SK-N-SH treated with all-trans-retinoic acid at 6 μM for 48 hours (cell line): ENCODE results near the gene NUS1.
"Not testable (repeated sequence)": the region's sequence is repeated elsewhere in the genome, so short reads cannot be mapped to it uniquely, and the experiment has no call there.

Source experiments
- ATAC-seq: fragments of 200-7000 bp; cut with Tn5 transposase; 3 replicates; pipeline ENCODE4 v1.9.1; 2020; ENCODE audit warnings: mild to moderate bottlenecking, moderate library complexity
- GLIS3 ChIP-seq: fragments of 250-450 bp; sonication (Bioruptor Pico); IDR thresholded peaks from 2 replicates; pipeline ENCODE4 v1.5.0; 2020; ENCODE audit warnings: mild to moderate bottlenecking, moderate library complexity
- ISL1 ChIP-seq: fragments of 250-450 bp; sonication (Bioruptor Pico); IDR thresholded peaks from 2 replicates; pipeline ENCODE4 v2.1.2; 2022; ENCODE audit warnings: mild to moderate bottlenecking, moderate library complexity
- OSR1 ChIP-seq: fragments of 250-450 bp; sonication (Bioruptor Pico); IDR thresholded peaks from 2 replicates; pipeline ENCODE4 v1.8.0; 2022; ENCODE audit warnings: moderate library complexity, mild to moderate bottlenecking, inconsistent platforms
- PPARA ChIP-seq: fragments of 250-450 bp; sonication (Bioruptor Pico); IDR thresholded peaks from 2 replicates; pipeline ENCODE4 v1.5.0; 2020; ENCODE audit warnings: mild to moderate bottlenecking, borderline replicate concordance
- RARB ChIP-seq: fragments of 250-450 bp; sonication (Bioruptor Pico); IDR thresholded peaks from 2 replicates; pipeline ENCODE4 v1.8.0; 2021; ENCODE audit warnings: mild to moderate bottlenecking, moderate library complexity
- SNAI2 ChIP-seq: fragments of 250-450 bp; sonication (Bioruptor Pico); IDR thresholded peaks from 2 replicates; pipeline ENCODE4 v1.5.0; 2020; ENCODE audit warnings: mild to moderate bottlenecking, moderate library complexity
- TOX ChIP-seq: fragments of 250-450 bp; sonication (Bioruptor Pico); IDR thresholded peaks from 2 replicates; pipeline ENCODE4 v1.8.0; 2021; ENCODE audit warnings: mild to moderate bottlenecking, moderate library complexity, borderline replicate concordance
- ZC3H10 ChIP-seq: fragments of 250-450 bp; sonication (Bioruptor Pico); IDR thresholded peaks from 2 replicates; pipeline ENCODE4 v1.5.1; 2021; ENCODE audit warnings: mild to moderate bottlenecking, moderate library complexity
- ZFP3 ChIP-seq: fragments of 250-450 bp; sonication (Bioruptor Pico); IDR thresholded peaks from 2 replicates; pipeline ENCODE4 v1.5.0; 2020; ENCODE audit warnings: mild to moderate bottlenecking, moderate library complexity
- ZNF565 ChIP-seq: fragments of 450-650 bp; formaldehyde crosslinking; conservative IDR thresholded peaks from 2 replicates; pipeline ENCODE4 v1.5.0; 2020; ENCODE audit warnings: low read depth, mild to moderate bottlenecking, moderate library complexity
- ZNF70 ChIP-seq: fragments of 450-650 bp; formaldehyde crosslinking; IDR thresholded peaks from 2 replicates; pipeline ENCODE4 v1.5.0; 2020; ENCODE audit warnings: mild to moderate bottlenecking, moderate library complexity
- TF ChIP-seq, protein P1 (sequence below): fragments of 250-450 bp; sonication (Bioruptor Pico); IDR thresholded peaks from 2 replicates; pipeline ENCODE4 v1.5.0; 2020; ENCODE audit warnings: mild to moderate bottlenecking, moderate library complexity
- TF ChIP-seq, protein P2 (sequence below): fragments of 250-450 bp; sonication (Bioruptor Pico); IDR thresholded peaks from 2 replicates; pipeline ENCODE4 v1.5.1; 2021; ENCODE audit warnings: mild to moderate bottlenecking, moderate library complexity
- TF ChIP-seq, protein P3 (sequence below): fragments of 250-450 bp; sonication (Bioruptor Pico); IDR thresholded peaks from 2 replicates; pipeline ENCODE4 v1.8.0; 2020; ENCODE audit warnings: mild to moderate bottlenecking, moderate library complexity, borderline replicate concordance

The NUS1 gene

DNA sequence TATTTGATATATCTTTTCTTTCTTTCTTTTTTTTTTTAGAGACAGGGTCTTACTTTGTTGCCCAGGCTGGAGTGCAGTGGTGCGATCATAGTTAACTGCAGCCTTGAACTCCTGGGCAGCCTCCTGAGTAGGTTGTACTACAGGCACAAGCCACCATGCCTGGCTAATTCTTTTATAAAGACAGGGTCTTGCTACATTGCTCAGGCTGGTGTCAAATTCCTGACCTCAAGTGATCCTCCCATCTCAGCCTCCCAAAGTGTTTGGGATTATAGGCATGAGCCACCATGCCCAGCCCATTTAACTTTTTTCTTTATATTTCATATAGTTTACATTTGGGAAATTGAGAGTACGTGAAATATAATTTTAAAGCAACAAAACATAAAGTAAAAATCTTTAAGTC, 10.1 kb downstream of the NUS1 start:
- ATAC-seq: no peak
- TF ChIP-seq ZNF70 (no peak), GLIS3 (CRISPR knock-in tag) (no peak), SNAI2 (CRISPR knock-in tag) (no peak), PPARA (CRISPR knock-in tag) (no peak), TOX (CRISPR knock-in tag) (no peak), RARB (CRISPR knock-in tag) (no peak)
- TF ChIP-seq, protein P1, sequence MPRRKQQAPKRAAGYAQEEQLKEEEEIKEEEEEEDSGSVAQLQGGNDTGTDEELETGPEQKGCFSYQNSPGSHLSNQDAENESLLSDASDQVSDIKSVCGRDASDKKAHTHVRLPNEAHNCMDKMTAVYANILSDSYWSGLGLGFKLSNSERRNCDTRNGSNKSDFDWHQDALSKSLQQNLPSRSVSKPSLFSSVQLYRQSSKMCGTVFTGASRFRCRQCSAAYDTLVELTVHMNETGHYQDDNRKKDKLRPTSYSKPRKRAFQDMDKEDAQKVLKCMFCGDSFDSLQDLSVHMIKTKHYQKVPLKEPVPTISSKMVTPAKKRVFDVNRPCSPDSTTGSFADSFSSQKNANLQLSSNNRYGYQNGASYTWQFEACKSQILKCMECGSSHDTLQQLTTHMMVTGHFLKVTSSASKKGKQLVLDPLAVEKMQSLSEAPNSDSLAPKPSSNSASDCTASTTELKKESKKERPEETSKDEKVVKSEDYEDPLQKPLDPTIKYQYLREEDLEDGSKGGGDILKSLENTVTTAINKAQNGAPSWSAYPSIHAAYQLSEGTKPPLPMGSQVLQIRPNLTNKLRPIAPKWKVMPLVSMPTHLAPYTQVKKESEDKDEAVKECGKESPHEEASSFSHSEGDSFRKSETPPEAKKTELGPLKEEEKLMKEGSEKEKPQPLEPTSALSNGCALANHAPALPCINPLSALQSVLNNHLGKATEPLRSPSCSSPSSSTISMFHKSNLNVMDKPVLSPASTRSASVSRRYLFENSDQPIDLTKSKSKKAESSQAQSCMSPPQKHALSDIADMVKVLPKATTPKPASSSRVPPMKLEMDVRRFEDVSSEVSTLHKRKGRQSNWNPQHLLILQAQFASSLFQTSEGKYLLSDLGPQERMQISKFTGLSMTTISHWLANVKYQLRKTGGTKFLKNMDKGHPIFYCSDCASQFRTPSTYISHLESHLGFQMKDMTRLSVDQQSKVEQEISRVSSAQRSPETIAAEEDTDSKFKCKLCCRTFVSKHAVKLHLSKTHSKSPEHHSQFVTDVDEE (CRISPR knock-in tag): no peak

DNA sequence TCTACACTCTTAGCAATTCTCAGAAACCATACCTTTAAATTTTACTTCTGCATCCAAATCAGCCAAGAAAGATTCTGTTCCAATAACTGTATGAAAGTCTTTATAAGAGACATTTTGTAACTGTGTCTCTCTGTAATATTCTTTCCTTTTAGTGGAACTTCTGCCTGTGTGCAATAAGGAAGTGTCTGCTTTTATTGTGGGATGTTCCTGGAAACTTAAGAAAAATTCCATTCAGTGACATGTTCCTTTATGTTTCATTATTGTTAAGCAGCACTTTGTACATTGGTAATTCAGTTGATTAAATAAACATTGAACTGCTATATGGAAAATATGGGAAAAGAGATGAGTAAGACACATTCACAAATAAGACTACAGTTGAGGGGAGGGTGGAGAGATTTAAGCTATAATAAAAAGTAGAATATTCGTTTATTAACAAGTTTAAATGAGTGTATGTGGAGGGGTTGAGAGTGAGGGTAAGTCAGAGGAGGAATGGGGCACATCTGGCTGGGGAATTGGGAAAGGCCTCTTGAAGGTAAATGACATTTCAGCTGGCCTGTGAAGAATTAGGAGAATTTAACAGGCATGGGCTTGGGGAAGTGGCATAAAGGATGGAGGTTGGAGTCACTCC, 11.9 kb downstream of the NUS1 start:
- no peak for ATAC-seq

DNA sequence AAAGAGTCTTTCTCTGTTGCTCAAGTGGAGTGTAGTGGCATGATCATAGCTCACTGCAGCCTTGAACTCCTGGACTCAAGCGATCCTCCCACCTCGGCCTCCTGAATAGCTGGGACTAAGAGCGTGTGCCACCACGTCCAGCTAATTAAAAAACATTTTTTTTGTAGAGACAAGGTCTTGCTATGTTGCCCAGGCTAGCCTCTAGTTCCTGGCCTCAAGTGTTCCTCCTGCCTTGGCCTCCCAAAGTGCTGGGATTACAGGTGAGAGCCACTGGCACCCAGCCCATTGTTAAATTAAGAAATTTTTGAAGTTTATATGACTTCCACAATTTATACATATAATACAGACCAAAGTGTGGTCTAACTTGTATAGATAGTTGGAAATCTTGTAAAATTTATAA, 14.3 kb downstream of the NUS1 start:
- not testable (repeated sequence) for ATAC-seq

More for the DNA sequence above, 11.9 kb downstream of the NUS1 start:
- TF ChIP-seq PPARA (CRISPR knock-in tag) (no peak), ZFP3 (CRISPR knock-in tag) (no peak), ISL1 (CRISPR knock-in tag) (no peak), SNAI2 (CRISPR knock-in tag) (no peak), ZNF70 (no peak), ZNF565 (CRISPR knock-in tag) (no peak), OSR1 (CRISPR knock-in tag) (no peak)
- TF ChIP-seq, protein P1 (CRISPR knock-in tag): no peak
- TF ChIP-seq, all 23 proteins: peak for 0

DNA sequence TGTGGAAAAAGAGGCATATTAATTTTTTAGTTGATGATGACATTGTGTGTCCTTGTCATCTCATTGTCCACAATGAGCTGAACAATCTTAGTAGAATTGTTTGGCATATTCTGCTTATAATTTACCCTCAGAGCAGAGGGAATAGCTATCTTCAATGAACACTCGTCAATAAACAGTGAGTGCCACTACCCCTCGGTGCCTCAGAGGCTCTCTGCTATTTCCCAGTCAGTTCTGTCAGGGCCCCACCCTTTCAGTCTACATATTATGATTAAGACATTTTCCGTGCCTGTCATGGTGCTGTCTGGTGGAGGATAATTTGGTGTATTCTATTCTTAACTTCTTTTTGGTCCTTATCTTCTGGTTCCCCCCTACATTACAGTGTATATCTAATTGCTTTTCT, 31.2 kb downstream of the NUS1 start:
- TF ChIP-seq ISL1 (CRISPR knock-in tag) (no peak), TOX (CRISPR knock-in tag) (no peak), ZC3H10 (CRISPR knock-in tag) (no peak), RARB (CRISPR knock-in tag) (no peak), PPARA (CRISPR knock-in tag) (no peak), SNAI2 (CRISPR knock-in tag) (no peak), ZNF565 (CRISPR knock-in tag) (no peak), ZNF70 (no peak)
- TF ChIP-seq, protein P2, sequence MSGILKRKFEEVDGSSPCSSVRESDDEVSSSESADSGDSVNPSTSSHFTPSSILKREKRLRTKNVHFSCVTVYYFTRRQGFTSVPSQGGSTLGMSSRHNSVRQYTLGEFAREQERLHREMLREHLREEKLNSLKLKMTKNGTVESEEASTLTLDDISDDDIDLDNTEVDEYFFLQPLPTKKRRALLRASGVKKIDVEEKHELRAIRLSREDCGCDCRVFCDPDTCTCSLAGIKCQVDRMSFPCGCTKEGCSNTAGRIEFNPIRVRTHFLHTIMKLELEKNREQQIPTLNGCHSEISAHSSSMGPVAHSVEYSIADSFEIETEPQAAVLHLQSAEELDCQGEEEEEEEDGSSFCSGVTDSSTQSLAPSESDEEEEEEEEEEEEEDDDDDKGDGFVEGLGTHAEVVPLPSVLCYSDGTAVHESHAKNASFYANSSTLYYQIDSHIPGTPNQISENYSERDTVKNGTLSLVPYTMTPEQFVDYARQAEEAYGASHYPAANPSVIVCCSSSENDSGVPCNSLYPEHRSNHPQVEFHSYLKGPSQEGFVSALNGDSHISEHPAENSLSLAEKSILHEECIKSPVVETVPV (CRISPR knock-in tag): no peak
- TF ChIP-seq, protein P1 (CRISPR knock-in tag): no peak
- TF ChIP-seq, protein P3, sequence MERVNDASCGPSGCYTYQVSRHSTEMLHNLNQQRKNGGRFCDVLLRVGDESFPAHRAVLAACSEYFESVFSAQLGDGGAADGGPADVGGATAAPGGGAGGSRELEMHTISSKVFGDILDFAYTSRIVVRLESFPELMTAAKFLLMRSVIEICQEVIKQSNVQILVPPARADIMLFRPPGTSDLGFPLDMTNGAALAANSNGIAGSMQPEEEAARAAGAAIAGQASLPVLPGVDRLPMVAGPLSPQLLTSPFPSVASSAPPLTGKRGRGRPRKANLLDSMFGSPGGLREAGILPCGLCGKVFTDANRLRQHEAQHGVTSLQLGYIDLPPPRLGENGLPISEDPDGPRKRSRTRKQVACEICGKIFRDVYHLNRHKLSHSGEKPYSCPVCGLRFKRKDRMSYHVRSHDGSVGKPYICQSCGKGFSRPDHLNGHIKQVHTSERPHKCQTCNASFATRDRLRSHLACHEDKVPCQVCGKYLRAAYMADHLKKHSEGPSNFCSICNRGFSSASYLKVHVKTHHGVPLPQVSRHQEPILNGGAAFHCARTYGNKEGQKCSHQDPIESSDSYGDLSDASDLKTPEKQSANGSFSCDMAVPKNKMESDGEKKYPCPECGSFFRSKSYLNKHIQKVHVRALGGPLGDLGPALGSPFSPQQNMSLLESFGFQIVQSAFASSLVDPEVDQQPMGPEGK (CRISPR knock-in tag): no peak
- TF ChIP-seq, all 23 proteins: peak for 0
- ATAC-seq: no peak

DNA sequence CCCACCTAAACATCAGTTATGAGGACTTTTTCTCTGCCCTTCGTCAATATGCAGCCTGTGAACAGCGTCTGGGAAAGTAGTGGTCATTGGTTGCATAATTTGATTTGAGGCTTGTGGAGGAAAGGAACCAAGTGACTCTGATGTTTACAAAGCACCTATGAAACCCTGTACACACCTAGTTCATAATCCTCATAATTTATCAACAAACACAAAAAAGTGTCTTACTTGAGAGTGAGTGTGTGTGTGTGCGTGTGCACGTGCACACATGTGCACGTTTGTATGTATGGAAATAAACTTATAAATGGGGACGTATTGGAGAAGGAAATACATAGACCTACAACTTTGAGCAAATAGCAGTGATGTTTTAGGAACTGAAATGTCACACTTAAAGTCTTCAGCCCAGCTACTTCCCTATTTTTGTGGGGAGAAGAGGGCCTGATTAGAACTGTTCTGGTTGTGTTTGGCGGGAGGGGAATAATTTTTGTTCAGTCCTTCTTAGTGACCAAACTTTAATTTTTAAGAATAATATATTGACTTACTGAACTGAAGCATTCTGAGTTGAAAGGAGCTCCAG, 31.8 kb downstream of the NUS1 start:
- ATAC-seq: not testable (repeated sequence)
